ENCODE data around the gene SPARC.
"Not testable (repeated sequence)": the region's sequence is repeated elsewhere in the genome, so short reads cannot be mapped to it uniquely, and the experiment has no call there.

The SPARC gene

DNA sequence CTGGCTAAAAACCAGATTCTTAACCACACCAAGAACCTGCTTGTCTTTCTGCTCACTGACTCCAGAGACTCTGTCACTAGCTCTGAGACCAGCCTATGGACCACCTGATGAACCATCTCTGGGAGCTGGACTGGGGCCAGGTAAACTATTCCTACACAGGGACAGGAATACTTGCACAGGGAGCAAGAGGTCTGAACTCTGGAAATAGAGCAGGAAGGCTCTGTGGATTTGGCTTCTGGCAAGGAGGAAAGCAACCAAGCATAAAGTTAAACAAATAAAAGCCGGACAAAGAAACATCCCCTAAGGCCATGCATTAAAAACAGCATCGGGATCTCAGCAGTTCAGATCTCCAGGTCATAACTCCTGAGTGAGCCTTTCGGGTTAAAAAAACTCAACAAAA is 5.6 kb upstream of the SPARC start:
- no peaks in the 10 kb centered on the region for H3K79me2 ChIP-seq (ENCODE audit: insufficient read depth, low read length)
- no peaks in the 10 kb centered on the region for H3K27me3 ChIP-seq (ENCODE audit: insufficient read depth, low read length, poor library complexity, severe bottlenecking)
- H3K9ac ChIP-seq (ENCODE audit: low read depth, low read length, poor library complexity, severe bottlenecking): no peak overlapping the region
- H3K9me2 ChIP-seq (replicated peaks; ENCODE audit: low read depth, low read length): no peaks in the 10 kb centered on the region
- no peak overlapping the region for H3K4me3 ChIP-seq (ENCODE audit: low read length, poor library complexity, severe bottlenecking)
- TF ChIP-seq EZH2phosphoT487 (IDR thresholded peaks at IDR 0.05; ENCODE audit: borderline replicate concordance): no peak
- TF ChIP-seq, protein P1, sequence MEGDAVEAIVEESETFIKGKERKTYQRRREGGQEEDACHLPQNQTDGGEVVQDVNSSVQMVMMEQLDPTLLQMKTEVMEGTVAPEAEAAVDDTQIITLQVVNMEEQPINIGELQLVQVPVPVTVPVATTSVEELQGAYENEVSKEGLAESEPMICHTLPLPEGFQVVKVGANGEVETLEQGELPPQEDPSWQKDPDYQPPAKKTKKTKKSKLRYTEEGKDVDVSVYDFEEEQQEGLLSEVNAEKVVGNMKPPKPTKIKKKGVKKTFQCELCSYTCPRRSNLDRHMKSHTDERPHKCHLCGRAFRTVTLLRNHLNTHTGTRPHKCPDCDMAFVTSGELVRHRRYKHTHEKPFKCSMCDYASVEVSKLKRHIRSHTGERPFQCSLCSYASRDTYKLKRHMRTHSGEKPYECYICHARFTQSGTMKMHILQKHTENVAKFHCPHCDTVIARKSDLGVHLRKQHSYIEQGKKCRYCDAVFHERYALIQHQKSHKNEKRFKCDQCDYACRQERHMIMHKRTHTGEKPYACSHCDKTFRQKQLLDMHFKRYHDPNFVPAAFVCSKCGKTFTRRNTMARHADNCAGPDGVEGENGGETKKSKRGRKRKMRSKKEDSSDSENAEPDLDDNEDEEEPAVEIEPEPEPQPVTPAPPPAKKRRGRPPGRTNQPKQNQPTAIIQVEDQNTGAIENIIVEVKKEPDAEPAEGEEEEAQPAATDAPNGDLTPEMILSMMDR (conservative IDR thresholded peaks at IDR 0.05; ENCODE audit: low read length): no peak
- H3K4me2 ChIP-seq (ENCODE audit: low read depth, low read length, poor library complexity, severe bottlenecking): no peak overlapping the region
- no peaks in the 10 kb centered on the region for H3F3A ChIP-seq (ENCODE audit: low read depth)
- H3K9me3 ChIP-seq (ENCODE audit: insufficient read depth, low read depth, low read length): no peaks in the 10 kb centered on the region
- no peak overlapping the region for H2AFZ ChIP-seq (ENCODE audit: low read length)
- no peaks in the 10 kb centered on the region for H3K36me3 ChIP-seq (ENCODE audit: insufficient read depth, low read length)
- no peaks in the 10 kb centered on the region for H4K20me1 ChIP-seq (ENCODE audit: insufficient read depth, low read length, poor library complexity, severe bottlenecking)
- peaks cover 3% of the 10 kb centered on the region for H3K4me1 ChIP-seq (ENCODE audit: insufficient read depth, low read length, poor library complexity, severe bottlenecking)

DNA sequence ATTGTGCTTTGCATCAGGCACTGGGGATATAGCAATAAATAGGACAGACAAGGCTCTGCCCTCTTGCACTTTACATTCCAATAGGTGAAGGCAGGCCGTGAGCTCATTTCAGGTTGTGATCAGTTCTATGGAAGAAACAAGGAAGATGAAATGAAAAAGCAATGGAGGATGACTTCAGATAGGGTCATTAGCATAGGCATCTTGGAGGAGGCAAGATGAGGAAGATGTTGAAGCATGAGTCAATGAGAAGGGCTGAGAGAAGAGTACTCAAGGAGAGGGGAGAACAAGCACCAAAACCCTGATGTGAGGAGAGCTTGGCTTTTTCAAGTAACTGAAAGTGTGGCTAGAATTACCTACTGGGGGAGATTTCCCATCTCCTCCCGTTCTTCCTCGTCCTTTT is 5.0 kb upstream of the SPARC start:
- Histone ChIP-seq H3K9me3 (ENCODE audit: insufficient read depth, low read depth, low read length) (no peaks in the 10 kb centered on the region), H3K9me2 (replicated peaks; ENCODE audit: low read depth, low read length) (no peaks in the 10 kb centered on the region), H3K4me3 (ENCODE audit: low read length, poor library complexity, severe bottlenecking) (no peak overlapping the region), H3K4me1 (ENCODE audit: insufficient read depth, low read length, poor library complexity, severe bottlenecking) (peaks cover 7% of the 10 kb centered on the region), H3F3A (ENCODE audit: low read depth) (no peaks in the 10 kb centered on the region), H3K36me3 (ENCODE audit: insufficient read depth, low read length) (no peaks in the 10 kb centered on the region), H3K9ac (ENCODE audit: low read depth, low read length, poor library complexity, severe bottlenecking) (no peak overlapping the region), H4K20me1 (ENCODE audit: insufficient read depth, low read length, poor library complexity, severe bottlenecking) (no peaks in the 10 kb centered on the region), H2AFZ (ENCODE audit: low read length) (no peak overlapping the region), H3K4me2 (ENCODE audit: low read depth, low read length, poor library complexity, severe bottlenecking) (no peak overlapping the region), H3K27me3 (ENCODE audit: insufficient read depth, low read length, poor library complexity, severe bottlenecking) (no peaks in the 10 kb centered on the region), H3K79me2 (ENCODE audit: insufficient read depth, low read length) (no peaks in the 10 kb centered on the region)
- no peak for TF ChIP-seq EZH2phosphoT487 (IDR thresholded peaks at IDR 0.05; ENCODE audit: borderline replicate concordance)
- TF ChIP-seq, protein P1 (conservative IDR thresholded peaks at IDR 0.05; ENCODE audit: low read length): no peak

- not testable (repeated sequence) for H3K27me3 ChIP-seq (ENCODE audit: insufficient read depth, low read length, poor library complexity, severe bottlenecking); H3F3A ChIP-seq (ENCODE audit: low read depth); H3K4me3 ChIP-seq (ENCODE audit: low read length, poor library complexity, severe bottlenecking); H3K36me3 ChIP-seq (ENCODE audit: insufficient read depth, low read length); H2AFZ ChIP-seq (ENCODE audit: low read length); H3K9me2 ChIP-seq (replicated peaks; ENCODE audit: low read depth, low read length); H3K4me2 ChIP-seq (ENCODE audit: low read depth, low read length, poor library complexity, severe bottlenecking); H3K9ac ChIP-seq (ENCODE audit: low read depth, low read length, poor library complexity, severe bottlenecking); H4K20me1 ChIP-seq (ENCODE audit: insufficient read depth, low read length, poor library complexity, severe bottlenecking); H3K79me2 ChIP-seq (ENCODE audit: insufficient read depth, low read length); H3K9me3 ChIP-seq (ENCODE audit: insufficient read depth, low read depth, low read length)
- peaks cover 22% of the 10 kb centered on the region for H3K4me1 ChIP-seq (ENCODE audit: insufficient read depth, low read length, poor library complexity, severe bottlenecking)
Measured at GRCh38 chr5:151689591-151689990, 2.9 kb upstream of the SPARC start.

GRCh38 chr5:151688436-151688835 is 1.7 kb upstream of the SPARC start:
- no peak for TF ChIP-seq EZH2phosphoT487 (IDR thresholded peaks at IDR 0.05; ENCODE audit: borderline replicate concordance)
- TF ChIP-seq, protein P1 (conservative IDR thresholded peaks at IDR 0.05; ENCODE audit: low read length): no peak

More at GRCh38 chr5:151688436-151688835, 1.7 kb upstream of the SPARC start:
- H3K9me3 ChIP-seq (ENCODE audit: insufficient read depth, low read depth, low read length): no peaks in the 10 kb centered on the region
- H4K20me1 ChIP-seq (ENCODE audit: insufficient read depth, low read length, poor library complexity, severe bottlenecking): no peaks in the 10 kb centered on the region
- no peak overlapping the region for H3K9ac ChIP-seq (ENCODE audit: low read depth, low read length, poor library complexity, severe bottlenecking)
- no peak overlapping the region for H3K4me2 ChIP-seq (ENCODE audit: low read depth, low read length, poor library complexity, severe bottlenecking)
- peaks cover 30% of the 10 kb centered on the region for H3K4me1 ChIP-seq (ENCODE audit: insufficient read depth, low read length, poor library complexity, severe bottlenecking)
- no peaks in the 10 kb centered on the region for H3K36me3 ChIP-seq (ENCODE audit: insufficient read depth, low read length)
- no peak overlapping the region for H3K4me3 ChIP-seq (ENCODE audit: low read length, poor library complexity, severe bottlenecking)
- no peaks in the 10 kb centered on the region for H3K27me3 ChIP-seq (ENCODE audit: insufficient read depth, low read length, poor library complexity, severe bottlenecking)
- H3F3A ChIP-seq (ENCODE audit: low read depth): no peaks in the 10 kb centered on the region
- no peaks in the 10 kb centered on the region for H3K9me2 ChIP-seq (replicated peaks; ENCODE audit: low read depth, low read length)
- H3K79me2 ChIP-seq (ENCODE audit: insufficient read depth, low read length): no peaks in the 10 kb centered on the region
- no peak overlapping the region for H2AFZ ChIP-seq (ENCODE audit: low read length)

Measured in Loucy (cell line).